ENCODE measurements around the gene PDE7B.

GRCh38 chr6:136020691-136021090 lies 169.2 kb downstream of the PDE7B start:
- no peak for TF ChIP-seq CTCF (conservative IDR thresholded peaks at IDR 0.05)
- no peak for TF ChIP-seq ZFX (IDR thresholded peaks at IDR 0.05)

All from C4-2B (cell line).